ENCODE data around the gene DYSF. TPM values are rescaled to one million over a fixed set of nuclear protein-coding genes. Genes with fewer than 3 reads are reported as not detected.

DYSF gene
- total and polyA plus RNA-seq, 2 donors (not counting 3 experiments of a cell fraction or from before 2014, with no cell fraction given): 50.9 to 152 TPM

DNA sequence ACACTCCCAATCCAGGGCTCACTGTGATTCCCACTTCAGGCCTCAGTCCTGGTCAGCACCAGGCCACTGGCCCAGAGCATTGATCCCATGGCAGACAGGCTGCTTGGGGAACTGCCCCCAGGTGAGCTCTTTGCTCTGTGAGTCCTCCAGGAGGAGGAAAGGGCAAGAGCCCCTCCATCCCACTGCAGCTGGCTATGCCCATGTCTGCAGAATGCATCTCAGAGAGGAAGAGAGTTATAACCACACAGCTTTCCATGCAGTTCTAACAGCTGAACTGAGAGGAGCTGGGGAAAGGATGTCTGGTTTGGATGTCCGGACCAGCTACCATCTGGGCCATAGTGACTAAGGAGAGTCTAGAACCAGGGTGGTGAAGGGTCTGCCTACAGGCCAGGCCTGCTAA lies 230.3 kb downstream of the DYSF start:
- BruUV-seq (replicated peaks): no TSS peak
- Histone ChIP-seq H3K36me3 (ENCODE audit: control insufficient read depth in 2 of 2, extremely low read depth in 1 of 2, insufficient read depth in 2 of 2, low read length in 2 of 2) (peaks cover 2 to 44% of the 10 kb centered on the region in 2 experiments), H3K4me3 (replicated peaks in 1 of 3; ENCODE audit: insufficient read depth in 1 of 3, low read depth in 1 of 3, low read length in 3 of 3) (no peak overlapping the region), H3K4me1 (ENCODE audit: control insufficient read depth, extremely low read depth, insufficient read depth, low read length) (no peaks in the 10 kb centered on the region), H3K9ac (replicated peaks; ENCODE audit: extremely low read depth, insufficient read depth, low read length) (no peak overlapping the region), H3K27me3 (ENCODE audit: control insufficient read depth in 2 of 2, insufficient read depth in 2 of 2, low read length in 2 of 2) (no peaks in the 10 kb centered on the region), H3K4me2 (ENCODE audit: insufficient read depth, low read length) (no peak overlapping the region), H3K9me1 (replicated peaks; ENCODE audit: control insufficient read depth, extremely low read depth, insufficient read depth, low read length) (no peaks in the 10 kb centered on the region), H3K27ac (ENCODE audit: insufficient read depth, low read depth, low read length) (no peak overlapping the region), H3K9me3 (replicated peaks; ENCODE audit: control insufficient read depth, insufficient read depth, low read length) (no peaks in the 10 kb centered on the region), H3K79me2 (ENCODE audit: control insufficient read depth, insufficient read depth, low read length) (no peaks in the 10 kb centered on the region), H4K20me1 (replicated peaks; ENCODE audit: control insufficient read depth, extremely low read depth, insufficient read depth, low read length) (no peaks in the 10 kb centered on the region), H2AFZ (ENCODE audit: low read depth, low read length) (no peak overlapping the region)
- CTCF ChIA-PET: interaction anchor here (1.2 kb wide), 1 partner anchor 22 kb away, joined by 5 read pairs; no protein-coding TSS in a partner anchor
- POLR2A ChIA-PET: no interaction called here
- no peak for DNase-seq (ENCODE audit: low read depth, low spot score)
- dilution Hi-C loops (cut with MboI; ENCODE audit: extremely low pct_ligation_motif_present, low sequenced_read_pairs) (no loop called here), intact Hi-C loops (cut with micrococcal nuclease) (no loop called here)
- TF ChIP-seq MYC (IDR thresholded peaks at IDR 0.05; ENCODE audit: low read depth, low read length): no peak
- no peak for TF ChIP-seq POLR2AphosphoS5 (IDR thresholded peaks at IDR 0.05; ENCODE audit: insufficient read depth, low read depth, low read length)
- TF ChIP-seq POLR2A (IDR thresholded peaks at IDR 0.05; ENCODE audit: low read depth, low read length): no peak
- TF ChIP-seq FOS (IDR thresholded peaks at IDR 0.05; ENCODE audit: borderline replicate concordance, insufficient read depth, low read length): no peak
- no peak for TF ChIP-seq EZH2 (IDR thresholded peaks at IDR 0.05; ENCODE audit: borderline replicate concordance, low read depth, low read length, severe bottlenecking)
- TF ChIP-seq JUN (IDR thresholded peaks at IDR 0.05; ENCODE audit: borderline replicate concordance, insufficient read depth, insufficient read length, low read depth): no peak
- TF ChIP-seq, protein P1, sequence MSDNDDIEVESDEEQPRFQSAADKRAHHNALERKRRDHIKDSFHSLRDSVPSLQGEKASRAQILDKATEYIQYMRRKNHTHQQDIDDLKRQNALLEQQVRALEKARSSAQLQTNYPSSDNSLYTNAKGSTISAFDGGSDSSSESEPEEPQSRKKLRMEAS (IDR thresholded peaks at IDR 0.05; ENCODE audit: insufficient read depth, insufficient read length): no peak
- TF ChIP-seq, protein P2, sequence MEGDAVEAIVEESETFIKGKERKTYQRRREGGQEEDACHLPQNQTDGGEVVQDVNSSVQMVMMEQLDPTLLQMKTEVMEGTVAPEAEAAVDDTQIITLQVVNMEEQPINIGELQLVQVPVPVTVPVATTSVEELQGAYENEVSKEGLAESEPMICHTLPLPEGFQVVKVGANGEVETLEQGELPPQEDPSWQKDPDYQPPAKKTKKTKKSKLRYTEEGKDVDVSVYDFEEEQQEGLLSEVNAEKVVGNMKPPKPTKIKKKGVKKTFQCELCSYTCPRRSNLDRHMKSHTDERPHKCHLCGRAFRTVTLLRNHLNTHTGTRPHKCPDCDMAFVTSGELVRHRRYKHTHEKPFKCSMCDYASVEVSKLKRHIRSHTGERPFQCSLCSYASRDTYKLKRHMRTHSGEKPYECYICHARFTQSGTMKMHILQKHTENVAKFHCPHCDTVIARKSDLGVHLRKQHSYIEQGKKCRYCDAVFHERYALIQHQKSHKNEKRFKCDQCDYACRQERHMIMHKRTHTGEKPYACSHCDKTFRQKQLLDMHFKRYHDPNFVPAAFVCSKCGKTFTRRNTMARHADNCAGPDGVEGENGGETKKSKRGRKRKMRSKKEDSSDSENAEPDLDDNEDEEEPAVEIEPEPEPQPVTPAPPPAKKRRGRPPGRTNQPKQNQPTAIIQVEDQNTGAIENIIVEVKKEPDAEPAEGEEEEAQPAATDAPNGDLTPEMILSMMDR (IDR thresholded peaks at IDR 0.05; ENCODE audit: extremely low read depth in 1 of 2, insufficient read depth in 1 of 2, low read depth in 1 of 2, low read length in 2 of 2): no peak
- no peak for TF ChIP-seq GATA2 (IDR thresholded peaks at IDR 0.05; ENCODE audit: insufficient read depth, insufficient read length, low read depth, low read length)
- FAIRE-seq: no peak

Measured in endothelial cell of umbilical vein (primary cell).